GM19238 (cell line): ENCODE measurements around the gene ARHGEF4.
A peak's percentile ranks its signal among the peaks of the same experiment; 100 is the strongest.

ENCODE experiments used
- DNase-seq: peaks from one replicate; pipeline ENCODE4 v3.0.0; 2011; ENCODE audit warnings: low spot score; ENCODE audit not compliant: insufficient read length

ARHGEF4 gene

GRCh38 chr2:130819608-130820278 is 17.0 kb upstream of the ARHGEF4 start:
- DNase-seq: no peak

GRCh38 chr2:130820279-130820861 is 16.3 kb upstream of the ARHGEF4 start:
- no peak for DNase-seq

DNA sequence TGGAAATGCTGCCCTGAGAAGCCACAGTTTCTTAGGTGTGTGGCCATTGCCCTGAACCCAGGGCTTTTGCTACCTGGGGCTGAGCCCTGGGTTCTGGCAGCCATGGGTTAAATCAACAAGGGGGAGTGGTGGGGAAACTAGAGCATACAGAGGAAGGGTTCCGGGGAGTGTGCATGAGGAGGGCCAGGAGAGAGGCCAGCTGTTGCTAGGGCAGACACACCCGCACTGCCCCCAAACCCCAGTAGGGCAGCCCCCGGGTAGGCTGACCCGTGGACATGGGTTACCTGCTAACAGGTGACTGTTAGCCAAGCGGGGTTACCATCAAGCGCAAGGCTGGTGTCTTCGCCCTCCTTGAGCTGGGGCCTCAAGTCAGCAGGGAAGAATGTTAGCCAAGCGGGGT is 14.8 kb upstream of the ARHGEF4 start:
- DNase-seq: no peak

DNA sequence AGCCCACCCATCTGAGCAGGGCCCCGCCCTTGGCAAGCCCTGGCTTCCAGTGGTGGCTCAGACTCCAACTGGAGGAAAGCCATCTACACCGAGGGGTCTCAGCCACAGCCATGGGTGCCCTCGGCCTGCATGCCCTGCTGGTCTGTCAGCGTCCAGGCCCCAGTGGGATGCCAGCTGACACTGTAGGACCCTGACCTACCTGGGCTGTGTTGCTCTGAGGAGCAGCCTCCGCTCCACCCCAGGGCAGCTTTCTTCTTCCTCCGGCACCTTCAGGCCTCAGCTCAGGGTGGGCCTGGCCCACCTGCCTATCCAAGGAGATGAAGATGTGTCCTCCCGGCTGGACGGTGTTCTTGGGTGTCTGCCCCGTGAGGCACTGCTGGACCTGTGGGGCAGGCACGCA is 13.9 kb upstream of the ARHGEF4 start:
- DNase-seq: no peak

DNA sequence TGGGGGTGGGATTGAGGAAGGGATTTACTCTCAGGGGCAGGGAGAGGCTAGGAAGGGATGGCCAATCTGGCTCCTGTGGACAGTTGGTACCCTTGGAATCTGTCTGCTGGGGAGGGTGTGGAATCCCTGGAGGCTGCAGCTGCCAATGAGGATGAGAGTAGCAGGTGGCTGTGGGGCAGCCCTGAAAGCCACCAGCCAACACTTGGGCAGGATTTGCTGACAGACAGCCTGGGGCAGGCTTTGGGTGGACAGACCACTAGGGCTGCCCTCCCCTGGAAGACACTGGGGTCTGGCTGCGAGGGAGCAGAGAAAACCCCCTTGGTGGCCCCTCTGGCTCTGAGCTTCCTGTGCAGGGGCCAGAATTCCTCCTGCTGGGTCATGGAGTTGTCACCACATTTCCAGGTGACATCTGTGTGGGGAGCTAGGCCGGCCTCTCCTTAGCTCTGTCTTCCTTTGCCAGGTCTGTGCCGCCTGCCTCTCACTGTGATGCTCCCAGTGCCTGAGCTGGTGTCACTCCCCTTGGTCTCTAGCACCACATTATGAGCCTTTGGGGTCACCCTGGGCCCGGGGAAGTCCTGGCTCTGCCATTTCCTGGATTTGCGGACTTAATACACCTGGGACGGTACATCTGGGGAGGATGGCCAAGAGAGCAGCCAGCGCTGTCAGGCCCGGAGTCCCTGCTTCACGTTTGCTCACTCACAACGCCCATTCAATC is 13.4 kb upstream of the ARHGEF4 start:
- no peak for DNase-seq

DNA sequence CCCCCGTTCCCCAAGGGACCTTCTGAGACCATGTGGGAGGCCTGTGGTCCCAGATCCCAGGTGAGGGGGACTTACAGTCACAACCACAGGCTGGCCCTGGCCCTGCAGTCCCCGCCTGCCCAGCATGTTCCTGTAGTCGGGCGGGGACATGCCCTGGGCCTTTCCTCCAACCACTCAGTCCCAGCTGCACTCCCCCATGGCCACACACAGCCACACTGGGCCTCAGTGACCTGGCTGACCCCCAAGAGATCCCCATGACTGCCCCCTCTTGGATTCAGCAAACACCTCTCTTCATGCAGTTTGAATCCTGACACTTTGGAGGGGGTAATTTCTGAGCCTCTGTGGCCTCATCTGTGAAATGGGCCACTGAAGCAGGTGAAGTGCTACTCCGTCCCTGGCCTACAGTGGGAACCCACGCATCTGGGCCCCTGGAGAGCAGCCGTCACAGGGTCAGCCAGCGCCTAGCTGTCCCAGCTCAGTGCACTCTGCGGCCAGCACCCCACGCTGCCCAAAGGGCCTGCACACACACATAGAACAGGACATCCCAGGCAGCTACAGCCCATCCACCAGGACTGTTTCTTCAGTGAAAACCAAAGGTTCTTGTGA is 12.7 kb upstream of the ARHGEF4 start:
- no peak for DNase-seq

DNA sequence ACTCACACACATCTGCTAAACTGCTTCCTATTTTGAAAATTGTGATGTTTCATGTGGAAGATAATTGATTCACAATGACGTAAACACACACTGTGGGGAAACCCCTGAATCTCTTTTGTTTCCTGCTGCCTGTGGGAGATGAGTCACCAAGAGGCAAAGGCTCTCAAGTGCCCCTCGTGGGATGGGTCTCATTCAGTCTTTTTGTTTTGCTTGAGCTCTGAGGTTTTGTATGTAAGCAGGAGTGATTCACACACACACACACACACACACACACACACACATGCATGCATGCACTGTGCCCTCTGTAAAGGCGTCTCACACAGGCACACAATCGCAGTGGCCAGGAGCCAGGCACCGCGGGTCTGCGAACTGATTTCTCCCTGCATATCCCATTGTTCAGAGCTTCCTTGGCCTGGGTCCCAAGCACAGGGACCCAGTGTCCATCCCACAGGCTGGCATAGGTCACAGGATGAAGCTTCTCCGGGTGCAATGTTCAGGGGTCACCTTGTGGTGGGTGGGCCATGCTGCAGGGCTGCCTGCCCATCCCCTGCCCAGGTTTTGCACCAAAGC is 12.1 kb upstream of the ARHGEF4 start:
- DNase-seq: peak; percentile 62

DNA sequence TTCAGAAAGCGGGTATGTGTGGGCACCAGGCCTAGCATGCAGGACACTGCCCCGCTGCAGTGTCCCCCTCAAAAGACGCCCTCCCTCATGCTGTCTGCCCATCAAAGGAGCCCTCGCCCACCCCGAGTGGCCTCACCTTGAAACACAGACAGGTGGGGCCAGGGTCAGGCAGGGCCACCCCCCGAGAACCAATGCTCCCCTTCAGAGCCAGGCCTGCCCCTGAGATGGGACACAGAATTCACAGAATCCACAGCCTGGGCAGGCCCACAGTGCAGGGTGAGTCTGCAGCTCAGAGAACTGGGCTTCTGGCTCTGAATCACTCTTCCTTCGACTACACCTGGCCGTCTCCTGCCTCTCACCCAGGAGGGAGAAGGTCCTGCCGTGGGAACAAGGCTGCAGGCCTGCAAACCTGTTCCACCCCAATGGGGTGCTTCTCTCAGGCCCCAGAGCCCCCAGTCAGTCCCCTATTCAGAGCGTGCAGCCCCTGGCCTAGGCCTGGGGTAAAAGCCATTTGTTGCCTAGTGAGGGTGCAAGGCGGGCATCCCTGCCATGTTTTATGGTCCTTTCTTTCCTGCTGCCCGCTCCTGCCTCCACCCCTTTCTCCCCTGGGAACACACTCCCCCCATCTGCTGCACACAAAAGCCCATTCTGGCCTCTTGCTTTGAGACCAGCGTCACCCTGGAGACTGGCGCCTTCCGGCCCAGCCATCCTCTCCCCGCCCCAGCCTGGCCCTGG is 11.3 kb upstream of the ARHGEF4 start:
- no peak for DNase-seq

GRCh38 chr2:130825966-130826253 is 10.8 kb upstream of the ARHGEF4 start:
- no peak for DNase-seq

GRCh38 chr2:130826419-130826818 is 10.3 kb upstream of the ARHGEF4 start:
- no peak for DNase-seq

GRCh38 chr2:130826821-130827501 is 9.8 kb upstream of the ARHGEF4 start:
- no peak for DNase-seq

DNA sequence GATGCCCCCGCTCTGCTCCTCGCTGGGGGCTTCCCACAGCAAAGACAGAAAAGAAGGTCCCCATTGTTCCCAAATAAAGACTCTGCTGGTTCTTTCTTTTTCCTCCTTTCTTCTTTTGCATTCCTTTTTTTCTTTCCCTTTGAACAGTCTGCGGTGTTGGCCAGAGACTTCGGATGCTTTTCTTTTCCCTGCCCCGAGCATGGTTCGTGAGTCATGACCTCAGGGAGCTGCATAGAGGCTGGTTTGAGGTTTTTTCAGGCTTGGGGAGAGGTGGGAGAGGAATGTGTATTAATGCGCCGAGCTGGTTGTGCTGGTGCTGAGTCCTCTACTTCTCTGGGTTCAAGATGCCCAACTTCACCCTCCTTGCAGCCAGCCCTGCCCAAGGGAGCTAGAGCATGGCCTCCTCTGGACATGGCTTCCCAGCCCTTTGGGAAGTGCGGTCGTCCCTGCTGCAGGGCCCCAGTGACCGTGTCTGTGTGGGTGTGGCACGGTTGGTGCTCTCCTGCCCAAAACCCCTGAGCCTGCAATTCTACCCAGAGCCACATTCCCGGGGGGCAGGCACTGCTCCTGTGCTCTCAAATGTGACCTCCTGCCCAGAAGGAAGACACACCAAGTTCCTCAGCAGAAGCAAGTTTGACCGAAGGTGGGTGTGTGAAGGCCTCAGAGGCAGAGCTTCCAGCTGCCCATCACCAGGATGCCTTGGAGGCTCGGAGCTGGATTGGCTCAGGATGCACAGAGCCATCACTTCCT is 9.0 kb upstream of the ARHGEF4 start:
- DNase-seq: no peak

- no peak for DNase-seq
These were observed 8.3 kb upstream of the ARHGEF4 start for GRCh38 chr2:130828461-130828860.

- no peak for DNase-seq
These were observed 7.7 kb upstream of the ARHGEF4 start for GRCh38 chr2:130829015-130829414.

GRCh38 chr2:130830538-130830937 is 6.2 kb upstream of the ARHGEF4 start:
- no peak for DNase-seq

GRCh38 chr2:130831356-130831755 is 5.4 kb upstream of the ARHGEF4 start:
- no peak for DNase-seq

DNA sequence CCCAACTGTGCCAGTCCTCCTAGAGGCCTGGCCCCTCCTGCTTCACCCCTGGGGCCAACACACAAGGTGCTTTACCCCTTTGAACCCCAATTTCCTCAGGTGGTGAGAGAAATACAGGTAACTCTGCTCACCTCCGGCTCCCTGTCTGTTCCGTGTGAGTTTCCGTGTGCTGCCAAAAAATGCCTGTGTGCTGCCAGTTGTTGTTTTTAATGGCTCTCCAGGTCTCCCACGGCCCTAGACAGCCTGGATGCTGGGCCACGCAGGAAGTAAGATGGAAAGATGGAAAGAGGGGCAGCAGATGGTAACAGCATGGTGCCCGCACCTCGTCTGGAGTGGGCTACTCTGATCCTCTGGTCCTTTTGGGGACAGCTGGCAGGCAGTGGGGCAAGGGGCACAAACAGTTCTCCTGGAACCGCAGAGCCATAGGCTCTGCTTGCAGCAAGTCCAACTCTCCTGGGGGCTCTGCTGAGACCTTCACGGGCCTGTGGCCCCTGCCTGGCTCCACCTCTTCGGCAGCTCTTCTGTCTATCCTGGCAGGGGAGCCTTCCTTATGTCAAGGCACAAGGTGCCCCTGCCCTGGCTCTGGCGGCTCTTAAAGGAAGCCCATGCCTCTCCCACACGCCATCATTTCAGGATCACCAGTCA is 4.3 kb upstream of the ARHGEF4 start:
- no peak for DNase-seq

GRCh38 chr2:130834091-130834930 is 2.4 kb upstream of the ARHGEF4 start:
- no peak for DNase-seq
